HFF-Myc (cell line): Measurements from ENCODE around the gene NOL12.
"Not testable (repeated sequence)": the region's sequence is repeated elsewhere in the genome, so short reads cannot be mapped to it uniquely, and the experiment has no call there.

ENCODE experiments used
- DNase-seq: peaks from one replicate; pipeline ENCODE4 v3.0.0-alpha.2; 2011; ENCODE audit warnings: low read depth; ENCODE audit errors: extremely low read depth
- H3K4me3 ChIP-seq: replicated peaks from 2 replicates; pipeline ENCODE4 v1.5.1; 2011; ENCODE audit warnings: low read depth, mild to moderate bottlenecking, control low read depth, low read length
- CTCF ChIP-seq: IDR thresholded peaks from 2 replicates; pipeline ENCODE4 v1.5.1; 2012; ENCODE audit warnings: mild to moderate bottlenecking, low read depth, low read length, control low read depth; ENCODE audit errors: missing control alignments

The NOL12 gene

GRCh38 chr22:37654563-37655251 is 31.4 kb upstream of the NOL12 start:
- DNase-seq: no peak
- H3K4me3 ChIP-seq: no peak overlapping the region
- TF ChIP-seq CTCF: no peak

- no peak for DNase-seq
- TF ChIP-seq CTCF: no peak
- no peak overlapping the region for H3K4me3 ChIP-seq
Observed at GRCh38 chr22:37655252-37655563, 30.9 kb upstream of the NOL12 start.

GRCh38 chr22:37656583-37656982 is 29.6 kb upstream of the NOL12 start:
- DNase-seq, H3K4me3 ChIP-seq: not testable (repeated sequence)

- no peak for TF ChIP-seq CTCF
- no peak for DNase-seq
- H3K4me3 ChIP-seq: peak overlapping the region; percentile 68
Observed at GRCh38 chr22:37657590-37658132, 28.5 kb upstream of the NOL12 start.

- TF ChIP-seq CTCF: no peak
- peak; percentile 100 for DNase-seq
- H3K4me3 ChIP-seq: peak within 1 kb of the TSS; percentile 68
Observed at GRCh38 chr22:37658133-37659065, 27.7 kb upstream of the NOL12 start, which contains the start of gene PDXP. TSS of gene PDXP (plus strand) at chr22:37658723. CDS start at chr22:37658783, 60 bp downstream.

- no peak for TF ChIP-seq CTCF
- peak overlapping the region; percentile 68 for H3K4me3 ChIP-seq
- no peak for DNase-seq
Observed at GRCh38 chr22:37659066-37659896, 26.9 kb upstream of the NOL12 start.
